SIG-M5 treated with dmso at 0.1 percent for 504 hours (cell line): ENCODE results near the gene ZAP70.

ENCODE experiments used
- DNase-seq: peaks from one replicate; lab custom pipeline; 2025; ENCODE audit not compliant: unreplicated experiment; lab: John Stamatoyannopoulos, UW

Gene ZAP70

DNA sequence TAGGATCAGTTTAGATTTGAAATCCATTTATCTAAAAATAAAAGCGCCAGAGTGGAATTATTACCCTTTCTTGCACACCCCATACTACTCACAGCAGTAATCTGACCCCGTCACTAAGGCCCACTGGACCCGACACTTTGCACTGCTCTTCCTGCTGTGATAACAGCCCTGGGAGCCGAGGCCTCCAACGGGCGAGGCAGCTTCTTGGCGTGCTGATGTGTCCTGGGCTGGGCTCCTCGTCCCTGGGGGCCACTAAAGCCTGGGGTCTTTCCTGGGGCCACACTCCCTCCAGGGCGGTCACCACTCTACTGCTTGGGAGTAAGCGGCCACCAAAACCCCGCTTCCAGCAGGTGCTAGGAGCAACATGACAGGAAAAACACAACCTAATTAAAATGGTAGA, 61.7 kb downstream of the ZAP70 start:
- DNase-seq, result no peak

DNA sequence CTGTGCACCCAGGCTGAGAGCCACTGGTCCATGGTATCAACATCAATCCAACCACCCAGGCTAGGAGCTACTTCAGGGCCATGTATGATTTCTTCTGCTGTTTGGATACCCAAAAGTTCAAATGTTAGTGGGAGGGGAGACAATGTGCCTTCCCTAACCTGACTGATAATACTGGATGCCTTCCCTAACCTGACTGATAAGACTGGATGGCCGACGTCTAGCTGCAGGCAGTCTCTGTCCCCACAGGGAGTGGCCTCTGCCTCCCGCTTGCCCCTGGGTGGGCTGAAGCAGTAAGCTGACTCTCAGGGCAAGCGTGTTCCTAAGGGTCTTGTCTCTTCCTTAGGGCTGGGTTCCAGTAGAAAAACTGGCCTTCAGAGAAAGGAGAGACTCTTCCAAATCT, 65.8 kb downstream of the ZAP70 start:
- DNase-seq, result no peak

DNA sequence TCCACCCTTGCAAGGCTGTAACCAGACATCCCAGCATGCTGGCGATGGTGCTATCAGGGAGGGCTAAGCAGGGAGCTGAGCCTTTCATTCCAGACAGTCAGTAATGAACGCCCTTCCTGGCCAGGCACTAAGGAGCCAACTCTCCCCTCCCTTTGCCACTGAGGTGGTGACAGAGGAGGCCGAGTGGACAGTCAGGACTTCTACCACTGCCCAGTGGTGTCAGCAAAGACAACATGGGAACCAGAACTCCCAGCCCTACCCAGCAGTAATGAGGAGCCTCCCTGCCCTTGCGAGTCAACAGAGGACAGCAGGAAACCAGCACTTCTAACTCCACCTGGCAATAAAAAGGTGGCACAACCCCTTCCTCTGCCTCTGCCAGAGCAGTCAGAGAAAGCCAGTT, 68.6 kb downstream of the ZAP70 start:
- no peak for DNase-seq

DNA sequence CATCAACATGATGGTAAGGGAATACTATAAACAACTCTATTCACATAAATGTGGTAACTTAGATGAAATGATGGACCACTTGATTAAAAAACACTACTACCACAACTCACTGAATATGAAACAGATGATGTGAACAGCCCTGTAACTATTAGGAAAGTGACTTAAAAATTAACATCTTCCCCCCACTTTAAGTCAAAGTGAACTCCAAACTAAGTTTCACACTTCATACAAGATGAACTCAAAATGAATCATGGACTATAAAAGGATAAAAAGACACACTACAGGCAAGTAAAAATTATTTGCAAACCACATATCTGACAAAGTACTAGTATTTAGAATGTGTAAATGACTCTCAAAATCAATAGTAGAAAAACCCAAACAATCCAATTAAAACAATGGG, 71.6 kb downstream of the ZAP70 start:
- DNase-seq, result no peak

DNA sequence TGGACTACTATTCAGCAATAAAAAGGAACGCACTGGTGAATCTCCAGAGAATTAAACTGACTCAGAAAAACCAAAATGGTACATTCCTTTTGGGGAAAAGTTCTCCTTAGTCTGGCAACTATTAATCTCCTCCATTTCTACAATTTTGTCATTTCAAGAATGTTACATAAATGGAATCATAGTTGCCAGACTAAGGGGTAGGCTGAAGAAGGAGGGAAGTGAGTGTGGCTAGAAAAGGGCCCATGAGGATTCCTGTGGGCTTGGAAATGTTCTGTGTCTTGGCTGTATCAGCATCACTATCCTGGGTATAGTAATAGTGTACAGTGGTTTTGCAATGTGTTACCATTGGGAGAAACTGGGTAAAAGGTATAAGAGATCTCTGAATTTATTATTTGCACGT, 72.4 kb downstream of the ZAP70 start:
- DNase-seq, result no peak

DNA sequence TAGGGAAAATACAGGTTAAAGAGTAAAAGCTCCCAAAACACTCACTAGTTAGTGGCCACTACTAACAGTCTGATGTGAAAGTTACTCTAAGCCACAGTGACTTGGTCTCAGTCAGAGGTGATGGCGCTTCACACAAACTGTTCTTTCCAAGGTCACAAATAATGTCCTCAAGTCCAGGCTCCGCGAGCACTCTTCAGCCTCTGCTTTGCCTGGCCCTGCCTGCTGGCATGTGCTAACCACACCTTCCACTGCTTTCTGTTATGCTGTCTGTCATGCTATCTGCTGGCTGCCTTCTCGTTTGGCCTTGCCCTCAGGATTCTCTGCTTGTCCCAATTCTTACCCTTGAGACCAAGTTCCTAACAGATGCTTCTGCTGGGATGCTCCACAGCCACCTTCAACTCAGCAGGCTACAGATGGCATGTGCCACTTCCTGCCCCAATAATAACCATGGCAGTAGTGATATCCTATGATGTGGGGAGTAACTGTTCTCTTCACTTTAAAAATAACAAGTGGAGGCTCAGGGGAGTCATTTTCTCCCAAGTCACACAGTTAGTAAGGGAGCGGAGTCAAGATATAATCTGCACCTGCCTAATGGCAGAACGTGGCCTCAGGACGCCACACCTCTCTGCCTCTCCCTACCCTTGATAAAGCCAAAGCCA, 75.7 kb downstream of the ZAP70 start:
- no peak for DNase-seq
